Vagina (tissue), 2 donors: ENCODE data around the gene CPNE7.

Experiments
- CTCF ChIP-seq, 3 experiments: fragments of 450-650 bp in 2 of 3; fragments of 200-600 bp in 1 of 3; sonication (generic) in 1 of 3; IDR thresholded peaks; one replicate each; pipeline ENCODE4 v1.5.1; 2017 to 2019; ENCODE audit warnings: antibody characterized with exemption in 3 of 3, mild to moderate bottlenecking in 2 of 3, moderate library complexity in 2 of 3
- POLR2A ChIP-seq, 2 donors: fragments of 450-650 bp; IDR thresholded peaks; one replicate each; pipeline ENCODE4 v1.6.1; 2017; ENCODE audit warnings: antibody characterized with exemption in 2 of 2, mild to moderate bottlenecking in 2 of 2, moderate library complexity in 2 of 2

GRCh38 chr16:89529097-89529496, 46.5 kb upstream of the CPNE7 start:
- TF ChIP-seq POLR2A (IDR thresholded peaks at IDR 0.05), result no peak
- TF ChIP-seq CTCF (IDR thresholded peaks at IDR 0.05), result no peak
